Duodenal mucosa (tissue), 2 donors: ENCODE measurements around the gene STT3A.
A peak's percentile ranks its signal among the peaks of the same experiment; 100 is the strongest.

Experiments
- H3K27ac ChIP-seq: one replicate; pipeline ENCODE4 v1.7.0; 2013; ENCODE audit warnings: low read depth, low read length
- H3K27me3 ChIP-seq, 2 donors: one replicate each; pipeline ENCODE4 v1.7.0; 2013; ENCODE audit warnings: low read length in 2 of 2, control low read depth in 1 of 2; ENCODE audit not compliant: insufficient read depth in 2 of 2, control insufficient read depth in 1 of 2
- H3K36me3 ChIP-seq, 2 donors: one replicate each; pipeline ENCODE4 v1.7.0; 2013; ENCODE audit warnings: low read length in 2 of 2, control low read depth in 1 of 2; ENCODE audit not compliant: insufficient read depth in 2 of 2, control insufficient read depth in 1 of 2
- H3K4me1 ChIP-seq, 2 donors: one replicate each; pipeline ENCODE4 v1.7.0; 2013; ENCODE audit warnings: low read length in 2 of 2, control low read depth in 1 of 2; ENCODE audit not compliant: insufficient read depth in 2 of 2, control insufficient read depth in 1 of 2
- H3K4me3 ChIP-seq, 2 donors: one replicate each; pipeline ENCODE4 v1.7.0; 2013; ENCODE audit warnings: low read length in 2 of 2, low read depth in 1 of 2
- H3K9ac ChIP-seq, 2 donors: one replicate each; pipeline ENCODE4 v1.7.0; 2013; ENCODE audit warnings: low read length in 2 of 2, low read depth in 1 of 2
- H3K9me3 ChIP-seq, 2 donors: one replicate each; pipeline ENCODE4 v1.7.0; 2013; ENCODE audit warnings: low read length in 2 of 2, control low read depth in 1 of 2; ENCODE audit not compliant: control insufficient read depth in 1 of 2

The STT3A gene

GRCh38 chr11:125586623-125587022, 6.0 kb upstream of the STT3A start:
- Histone ChIP-seq H3K36me3 (peaks cover 9 to 24% of the 10 kb centered on the region in 2 donors), H3K27me3 (no peaks in the 10 kb centered on the region), H3K4me1 (no peaks in the 10 kb centered on the region), H3K27ac (no peak overlapping the region), H3K9ac (no peak overlapping the region), H3K9me3 (no peaks in the 10 kb centered on the region), H3K4me3 (no peak overlapping the region)

GRCh38 chr11:125587480-125587879, 5.2 kb upstream of the STT3A start:
- Histone ChIP-seq H3K27me3 (no peaks in the 10 kb centered on the region), H3K27ac (no peak overlapping the region), H3K4me3 (no peak overlapping the region), H3K9ac (no peak overlapping the region), H3K4me1 (no peaks in the 10 kb centered on the region), H3K36me3 (peaks cover 9 to 19% of the 10 kb centered on the region in 2 donors), H3K9me3 (no peaks in the 10 kb centered on the region)

GRCh38 chr11:125588505-125588904, 4.1 kb upstream of the STT3A start:
- Histone ChIP-seq H3K9ac (no peak overlapping the region), H3K4me1 (peaks cover 2 to 5% of the 10 kb centered on the region in 2 donors), H3K27ac (no peak overlapping the region), H3K27me3 (no peaks in the 10 kb centered on the region), H3K9me3 (no peaks in the 10 kb centered on the region), H3K36me3 (peaks cover 3 to 9% of the 10 kb centered on the region in 2 donors), H3K4me3 (no peak overlapping the region)

- H3K4me1 ChIP-seq, result peaks cover 13 to 14% of the 10 kb centered on the region in 2 donors
- no peaks in the 10 kb centered on the region for H3K9me3 ChIP-seq
- no peaks in the 10 kb centered on the region for H3K27me3 ChIP-seq
- H3K36me3 ChIP-seq, result peaks cover 0 to 4% of the 10 kb centered on the region in 2 donors
- peak overlapping the region; percentile 94 for H3K27ac ChIP-seq
- H3K9ac ChIP-seq, result peak overlapping the region; percentile 91 to 95
- H3K4me3 ChIP-seq, result peak overlapping the region; percentile 89 to 91
Observed at GRCh38 chr11:125591649-125592304, 875 bp upstream of the STT3A start.

- Histone ChIP-seq H3K9ac (peak overlapping the region; percentile 77 to 84), H3K27ac (peak overlapping the region; percentile 24), H3K4me1 (peaks cover 13 to 14% of the 10 kb centered on the region in 2 donors), H3K36me3 (peaks cover 4 to 15% of the 10 kb centered on the region in 2 donors), H3K27me3 (no peaks in the 10 kb centered on the region), H3K4me3 (peak overlapping the region; percentile 93 to 98), H3K9me3 (no peaks in the 10 kb centered on the region)
Observed at GRCh38 chr11:125593114-125593820, 615 bp downstream of the STT3A start.

GRCh38 chr11:125594958-125595357, 2.3 kb downstream of the STT3A start:
- no peaks in the 10 kb centered on the region for H3K27me3 ChIP-seq
- H3K4me3 ChIP-seq, result no peak overlapping the region
- H3K4me1 ChIP-seq, result peaks cover 13 to 14% of the 10 kb centered on the region in 2 donors
- H3K36me3 ChIP-seq, result peaks cover 7 to 24% of the 10 kb centered on the region in 2 donors
- H3K9me3 ChIP-seq, result no peaks in the 10 kb centered on the region
- no peak overlapping the region for H3K9ac ChIP-seq
- H3K27ac ChIP-seq, result no peak overlapping the region

- Histone ChIP-seq H3K9ac (no peak overlapping the region), H3K36me3 (peaks cover 31 to 79% of the 10 kb centered on the region in 2 donors), H3K27ac (no peak overlapping the region), H3K4me3 (no peak overlapping the region), H3K27me3 (no peaks in the 10 kb centered on the region), H3K9me3 (no peaks in the 10 kb centered on the region), H3K4me1 (no peaks in the 10 kb centered on the region)
Observed at GRCh38 chr11:125600663-125601062, 8.0 kb downstream of the STT3A start.

GRCh38 chr11:125603207-125603606, 10.6 kb downstream of the STT3A start:
- no peak overlapping the region for H3K27ac ChIP-seq
- H3K27me3 ChIP-seq, result no peaks in the 10 kb centered on the region
- no peaks in the 10 kb centered on the region for H3K9me3 ChIP-seq
- no peak overlapping the region for H3K9ac ChIP-seq
- peaks cover 39 to 90% of the 10 kb centered on the region in 2 donors for H3K36me3 ChIP-seq
- H3K4me1 ChIP-seq, result no peaks in the 10 kb centered on the region
- H3K4me3 ChIP-seq, result no peak overlapping the region

- H3K4me1 ChIP-seq, result no peaks in the 10 kb centered on the region
- no peaks in the 10 kb centered on the region for H3K9me3 ChIP-seq
- peaks cover 48 to 97% of the 10 kb centered on the region in 2 donors for H3K36me3 ChIP-seq
- no peak overlapping the region for H3K9ac ChIP-seq
- no peak overlapping the region for H3K27ac ChIP-seq
- H3K27me3 ChIP-seq, result no peaks in the 10 kb centered on the region
- H3K4me3 ChIP-seq, result no peak overlapping the region
Observed at GRCh38 chr11:125605417-125605816, 12.8 kb downstream of the STT3A start.

GRCh38 chr11:125609545-125609944, 16.9 kb downstream of the STT3A start:
- Histone ChIP-seq H3K4me3 (no peak overlapping the region), H3K9ac (no peak overlapping the region), H3K36me3 (peaks cover 56 to 95% of the 10 kb centered on the region in 2 donors), H3K27ac (no peak overlapping the region), H3K4me1 (no peaks in the 10 kb centered on the region), H3K27me3 (no peaks in the 10 kb centered on the region), H3K9me3 (no peaks in the 10 kb centered on the region)
